AG09319 (cell line): ENCODE measurements around the gene MCC.

ENCODE experiments used
- DNase-seq: peaks from one replicate; pipeline ENCODE4 v3.0.0-alpha.2; 2010; ENCODE audit warnings: low read depth; ENCODE audit errors: extremely low read depth
- CTCF ChIP-seq: IDR thresholded peaks from 2 replicates; pipeline ENCODE4 v1.5.1; 2011; ENCODE audit warnings: low read depth, mild to moderate bottlenecking, inconsistent platforms, low read length, moderate library complexity

Gene MCC

DNA sequence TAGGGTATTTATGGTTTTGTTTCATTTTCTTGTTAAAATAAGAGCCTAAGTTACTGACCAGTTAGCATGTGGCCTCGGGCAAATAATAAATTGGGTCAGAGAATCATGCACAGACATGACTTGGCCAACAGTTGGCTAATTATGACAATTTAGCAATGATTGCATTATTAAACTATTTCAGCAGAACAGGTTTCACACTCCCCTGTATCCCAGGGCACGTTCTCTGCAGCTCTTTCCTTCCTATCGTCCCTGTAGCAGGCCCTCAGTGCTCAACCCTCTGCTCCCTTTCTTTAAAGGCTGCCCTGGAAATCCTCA, 221.4 kb downstream of the MCC start:
- no peak for TF ChIP-seq CTCF
- no peak for DNase-seq

DNA sequence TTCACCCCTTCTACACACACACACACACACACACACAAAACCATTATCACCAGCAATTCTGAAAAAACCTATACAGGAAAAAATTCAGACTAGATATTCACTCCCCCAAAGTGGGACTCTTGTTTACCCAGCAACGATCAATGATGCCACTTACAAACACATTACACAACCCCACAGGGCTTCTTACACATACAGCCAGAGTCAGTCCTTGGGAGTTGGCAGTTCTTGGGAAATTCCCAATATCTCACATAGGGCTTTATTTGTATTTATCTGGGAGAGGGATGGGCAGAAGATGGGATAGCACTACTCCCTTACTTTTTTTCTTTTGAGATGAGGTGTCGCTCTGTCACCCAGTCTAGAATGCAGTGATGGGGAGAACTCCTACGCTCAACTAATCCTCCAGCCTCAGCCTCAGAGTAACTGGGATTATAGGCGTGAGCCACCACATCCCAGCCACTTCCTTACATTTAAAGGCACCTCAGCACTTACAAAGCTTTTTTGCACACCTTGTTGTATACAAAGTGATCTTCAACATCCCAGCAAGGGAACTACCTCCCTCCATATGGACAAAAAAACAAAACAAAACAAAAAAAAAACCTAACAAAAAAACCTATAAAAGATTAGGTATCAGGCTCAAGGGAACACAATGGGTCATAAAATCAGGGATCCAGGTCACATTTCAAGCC, 221.9 kb downstream of the MCC start:
- no peak for TF ChIP-seq CTCF
- no peak for DNase-seq

- no peak for DNase-seq
- TF ChIP-seq CTCF, result no peak
These were observed 223.1 kb downstream of the MCC start for GRCh38 chr5:113265190-113265589.

- no peak for DNase-seq
- no peak for TF ChIP-seq CTCF
These were observed 224.2 kb downstream of the MCC start for GRCh38 chr5:113264046-113264445.

GRCh38 chr5:113263545-113263944, 224.7 kb downstream of the MCC start:
- no peak for TF ChIP-seq CTCF

DNA sequence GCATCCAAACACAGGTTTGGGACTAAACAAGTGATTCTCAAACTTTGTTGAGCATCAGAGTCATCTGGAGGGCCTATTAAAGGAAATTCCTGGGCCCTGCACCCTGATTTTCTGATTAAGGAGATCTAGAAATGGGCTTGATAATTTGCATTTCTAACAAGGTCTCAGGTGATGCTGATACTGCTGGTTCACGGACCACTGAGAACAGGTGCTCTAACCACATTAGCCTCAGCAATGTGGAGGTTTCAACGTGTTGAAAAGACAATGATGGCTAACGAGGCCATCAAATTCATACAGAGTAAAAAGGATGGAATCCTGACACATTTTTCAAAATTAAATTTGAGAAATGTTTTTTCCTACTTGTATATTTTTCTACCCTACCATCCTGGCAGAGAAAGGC, 225.6 kb downstream of the MCC start:
- DNase-seq, result no peak
- TF ChIP-seq CTCF, result no peak

More at GRCh38 chr5:113263545-113263944, 224.7 kb downstream of the MCC start:
- no peak for DNase-seq

GRCh38 chr5:113259034-113259433, 229.2 kb downstream of the MCC start:
- no peak for TF ChIP-seq CTCF
- no peak for DNase-seq
